ENCODE results near the gene FBXO22. TPM values are rescaled to one million over a fixed set of nuclear protein-coding genes. Genes with fewer than 3 reads are reported as not detected.

FBXO22 gene
- polyA plus RNA-seq, 1 of the 3 experiments (the other 2 are of a cell fraction): 34.8 TPM

DNA sequence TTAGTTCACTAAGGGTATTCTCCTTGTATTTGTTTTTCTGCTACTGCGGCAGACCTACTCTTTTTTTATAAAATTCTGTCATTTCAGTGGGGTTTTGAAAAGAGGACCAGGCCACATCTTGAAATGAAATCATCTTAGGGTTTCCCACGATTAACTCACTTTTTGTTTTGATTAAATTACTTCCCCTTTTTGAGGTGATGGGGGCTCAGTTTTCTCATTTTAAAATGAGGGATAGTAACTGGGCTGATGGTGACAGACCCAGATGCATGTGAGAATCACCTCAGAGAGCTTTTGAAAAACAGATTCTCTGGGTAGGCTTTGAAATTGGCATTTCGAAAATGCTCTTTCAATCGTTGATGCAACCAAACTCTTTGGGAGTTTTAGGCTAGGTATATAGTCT, 36.2 kb upstream of the FBXO22 start (continued):
- TF ChIP-seq, protein P1, sequence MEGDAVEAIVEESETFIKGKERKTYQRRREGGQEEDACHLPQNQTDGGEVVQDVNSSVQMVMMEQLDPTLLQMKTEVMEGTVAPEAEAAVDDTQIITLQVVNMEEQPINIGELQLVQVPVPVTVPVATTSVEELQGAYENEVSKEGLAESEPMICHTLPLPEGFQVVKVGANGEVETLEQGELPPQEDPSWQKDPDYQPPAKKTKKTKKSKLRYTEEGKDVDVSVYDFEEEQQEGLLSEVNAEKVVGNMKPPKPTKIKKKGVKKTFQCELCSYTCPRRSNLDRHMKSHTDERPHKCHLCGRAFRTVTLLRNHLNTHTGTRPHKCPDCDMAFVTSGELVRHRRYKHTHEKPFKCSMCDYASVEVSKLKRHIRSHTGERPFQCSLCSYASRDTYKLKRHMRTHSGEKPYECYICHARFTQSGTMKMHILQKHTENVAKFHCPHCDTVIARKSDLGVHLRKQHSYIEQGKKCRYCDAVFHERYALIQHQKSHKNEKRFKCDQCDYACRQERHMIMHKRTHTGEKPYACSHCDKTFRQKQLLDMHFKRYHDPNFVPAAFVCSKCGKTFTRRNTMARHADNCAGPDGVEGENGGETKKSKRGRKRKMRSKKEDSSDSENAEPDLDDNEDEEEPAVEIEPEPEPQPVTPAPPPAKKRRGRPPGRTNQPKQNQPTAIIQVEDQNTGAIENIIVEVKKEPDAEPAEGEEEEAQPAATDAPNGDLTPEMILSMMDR (IDR thresholded peaks at IDR 0.05): no peak

DNA sequence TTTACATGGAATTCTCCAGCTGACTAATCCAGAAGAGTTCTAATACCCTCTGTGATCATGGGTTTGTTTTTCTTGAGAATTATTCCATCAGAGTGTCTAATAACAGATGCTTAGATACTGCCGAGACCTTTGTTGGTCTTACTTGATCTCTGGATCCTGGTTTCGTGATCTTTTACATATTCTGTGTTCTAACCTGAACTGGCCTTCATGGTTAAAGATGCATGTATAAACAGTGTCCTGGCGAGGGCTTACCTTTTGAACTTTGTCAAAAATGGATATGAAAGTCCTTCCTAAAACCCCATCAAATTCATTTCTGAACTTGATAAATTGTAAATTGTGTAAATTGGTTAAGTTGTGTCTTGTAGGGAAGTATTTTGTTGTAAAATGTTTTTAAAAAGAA, 35.7 kb upstream of the FBXO22 start:
- Histone ChIP-seq H3K4me1 (ENCODE audit: control insufficient read depth in 1 of 2, insufficient read depth in 2 of 2, low read depth in 1 of 2, low read length in 1 of 2) (no peaks in the 10 kb centered on the region; a peak in 2 of 4 replicates), H3K36me3 (replicated peaks in 1 of 2; ENCODE audit: control insufficient read depth in 1 of 2, insufficient read depth in 2 of 2, low read length in 1 of 2) (peaks cover 13 to 61% of the 10 kb centered on the region in 2 experiments), H4K20me1 (ENCODE audit: insufficient read depth) (peaks cover 17% of the 10 kb centered on the region), H3K9me2 (no peaks in the 10 kb centered on the region), H3F3A (replicated peaks; ENCODE audit: insufficient read depth) (peaks cover 3% of the 10 kb centered on the region), H2AFZ (ENCODE audit: low read depth) (no peak overlapping the region), H3K4me2 (no peak overlapping the region), H3K27ac (ENCODE audit: low read depth in 2 of 2, low read length in 1 of 2) (no peak overlapping the region; a peak in 1 of 4 replicates), H3K4me3 (ENCODE audit: low read depth in 2 of 2, low read length in 1 of 2) (no peak overlapping the region), H3K79me2 (ENCODE audit: insufficient read depth) (peaks cover 60% of the 10 kb centered on the region), H3K9me3 (no peaks in the 10 kb centered on the region), H3K9ac (no peak overlapping the region), H3K27me3 (ENCODE audit: insufficient read depth) (no peaks in the 10 kb centered on the region)
- TF ChIP-seq, protein P2, sequence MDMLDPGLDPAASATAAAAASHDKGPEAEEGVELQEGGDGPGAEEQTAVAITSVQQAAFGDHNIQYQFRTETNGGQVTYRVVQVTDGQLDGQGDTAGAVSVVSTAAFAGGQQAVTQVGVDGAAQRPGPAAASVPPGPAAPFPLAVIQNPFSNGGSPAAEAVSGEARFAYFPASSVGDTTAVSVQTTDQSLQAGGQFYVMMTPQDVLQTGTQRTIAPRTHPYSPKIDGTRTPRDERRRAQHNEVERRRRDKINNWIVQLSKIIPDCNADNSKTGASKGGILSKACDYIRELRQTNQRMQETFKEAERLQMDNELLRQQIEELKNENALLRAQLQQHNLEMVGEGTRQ (IDR thresholded peaks at IDR 0.05; ENCODE audit: borderline replicate concordance, low read depth, low read length): no peak
- TF ChIP-seq RFX5 (IDR thresholded peaks at IDR 0.05; ENCODE audit: low read length): no peak
- TF ChIP-seq POLR2AphosphoS5 (IDR thresholded peaks at IDR 0.05; ENCODE audit: low read depth, low read length): no peak
- TF ChIP-seq, protein P3, sequence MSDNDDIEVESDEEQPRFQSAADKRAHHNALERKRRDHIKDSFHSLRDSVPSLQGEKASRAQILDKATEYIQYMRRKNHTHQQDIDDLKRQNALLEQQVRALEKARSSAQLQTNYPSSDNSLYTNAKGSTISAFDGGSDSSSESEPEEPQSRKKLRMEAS (IDR thresholded peaks at IDR 0.05; ENCODE audit: low read depth): no peak
- TF ChIP-seq TAF1 (IDR thresholded peaks at IDR 0.05; ENCODE audit: borderline replicate concordance, low read depth, low read length): no peak
- TF ChIP-seq FOSL2 (IDR thresholded peaks at IDR 0.05; ENCODE audit: borderline replicate concordance, low read depth): no peak
- TF ChIP-seq, protein P1 (IDR thresholded peaks at IDR 0.05): no peak
- POLR2A ChIA-PET: no interaction called here
- CTCF ChIA-PET: no interaction called here
- DNase-seq: no peak
- 96% methylated on average over 3 of the region's 3 CpGs for WGBS (ENCODE audit: low lambda C conversion rate)

DNA sequence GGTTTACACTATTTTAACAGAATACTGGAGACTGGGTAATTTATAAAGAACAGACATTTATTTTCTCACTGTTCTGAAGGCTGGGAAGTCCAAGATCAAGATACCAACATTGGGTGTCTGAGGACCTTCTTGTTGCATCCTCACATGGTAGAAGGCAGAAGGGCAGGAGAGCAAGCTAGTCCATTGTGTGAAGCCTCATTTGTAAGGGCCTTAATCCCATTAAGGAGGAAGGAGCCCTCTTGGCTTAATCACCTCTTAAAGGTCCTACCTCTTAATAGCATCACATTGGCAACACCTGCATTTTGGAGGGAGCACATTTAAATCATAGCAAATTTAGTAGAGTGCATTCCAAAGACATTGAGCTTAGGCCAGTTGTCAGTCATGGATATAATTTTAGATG, 34.2 kb upstream of the FBXO22 start:
- no peak for DNase-seq
- POLR2A ChIA-PET: no interaction called here
- no peak overlapping the region for H2AFZ ChIP-seq (ENCODE audit: low read depth)
- no peak for TF ChIP-seq GATA2 (CRISPR knock-in tag; IDR thresholded peaks at IDR 0.05)
- TF ChIP-seq, protein P4, sequence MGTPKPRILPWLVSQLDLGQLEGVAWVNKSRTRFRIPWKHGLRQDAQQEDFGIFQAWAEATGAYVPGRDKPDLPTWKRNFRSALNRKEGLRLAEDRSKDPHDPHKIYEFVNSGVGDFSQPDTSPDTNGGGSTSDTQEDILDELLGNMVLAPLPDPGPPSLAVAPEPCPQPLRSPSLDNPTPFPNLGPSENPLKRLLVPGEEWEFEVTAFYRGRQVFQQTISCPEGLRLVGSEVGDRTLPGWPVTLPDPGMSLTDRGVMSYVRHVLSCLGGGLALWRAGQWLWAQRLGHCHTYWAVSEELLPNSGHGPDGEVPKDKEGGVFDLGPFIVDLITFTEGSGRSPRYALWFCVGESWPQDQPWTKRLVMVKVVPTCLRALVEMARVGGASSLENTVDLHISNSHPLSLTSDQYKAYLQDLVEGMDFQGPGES (IDR thresholded peaks at IDR 0.05; ENCODE audit: low read depth, low read length): no peak
- no peak for TF ChIP-seq FOXJ3 (CRISPR knock-in tag; IDR thresholded peaks at IDR 0.05)
- TF ChIP-seq EZH2phosphoT487 (IDR thresholded peaks at IDR 0.05; ENCODE audit: borderline replicate concordance, low read depth): no peak
- TF ChIP-seq SMC3 (IDR thresholded peaks at IDR 0.05; ENCODE audit: low read depth, low read length): no peak
- TF ChIP-seq, protein P5, sequence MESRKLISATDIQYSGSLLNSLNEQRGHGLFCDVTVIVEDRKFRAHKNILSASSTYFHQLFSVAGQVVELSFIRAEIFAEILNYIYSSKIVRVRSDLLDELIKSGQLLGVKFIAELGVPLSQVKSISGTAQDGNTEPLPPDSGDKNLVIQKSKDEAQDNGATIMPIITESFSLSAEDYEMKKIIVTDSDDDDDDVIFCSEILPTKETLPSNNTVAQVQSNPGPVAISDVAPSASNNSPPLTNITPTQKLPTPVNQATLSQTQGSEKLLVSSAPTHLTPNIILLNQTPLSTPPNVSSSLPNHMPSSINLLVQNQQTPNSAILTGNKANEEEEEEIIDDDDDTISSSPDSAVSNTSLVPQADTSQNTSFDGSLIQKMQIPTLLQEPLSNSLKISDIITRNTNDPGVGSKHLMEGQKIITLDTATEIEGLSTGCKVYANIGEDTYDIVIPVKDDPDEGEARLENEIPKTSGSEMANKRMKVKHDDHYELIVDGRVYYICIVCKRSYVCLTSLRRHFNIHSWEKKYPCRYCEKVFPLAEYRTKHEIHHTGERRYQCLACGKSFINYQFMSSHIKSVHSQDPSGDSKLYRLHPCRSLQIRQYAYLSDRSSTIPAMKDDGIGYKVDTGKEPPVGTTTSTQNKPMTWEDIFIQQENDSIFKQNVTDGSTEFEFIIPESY (IDR thresholded peaks at IDR 0.05; ENCODE audit: borderline replicate concordance, low read depth): no peak
- TF ChIP-seq RAD21 (IDR thresholded peaks at IDR 0.05; ENCODE audit: low read length): no peak
- TF ChIP-seq NFIC (IDR thresholded peaks at IDR 0.05; ENCODE audit: borderline replicate concordance): no peak

More for the DNA sequence above, 34.2 kb upstream of the FBXO22 start:
- Histone ChIP-seq H3F3A (replicated peaks; ENCODE audit: insufficient read depth) (peaks cover 3% of the 10 kb centered on the region), H3K9ac (no peak overlapping the region), H3K27me3 (ENCODE audit: insufficient read depth) (no peaks in the 10 kb centered on the region), H3K4me3 (ENCODE audit: low read depth in 2 of 2, low read length in 1 of 2) (no peak overlapping the region), H3K36me3 (replicated peaks in 1 of 2; ENCODE audit: control insufficient read depth in 1 of 2, insufficient read depth in 2 of 2, low read length in 1 of 2) (peaks cover 15 to 61% of the 10 kb centered on the region in 2 experiments), H3K27ac (ENCODE audit: low read depth in 2 of 2, low read length in 1 of 2) (no peak overlapping the region; a peak in 1 of 4 replicates), H3K79me2 (ENCODE audit: insufficient read depth) (peaks cover 48% of the 10 kb centered on the region), H3K9me2 (no peaks in the 10 kb centered on the region), H4K20me1 (ENCODE audit: insufficient read depth) (peaks cover 14% of the 10 kb centered on the region), H3K9me3 (no peaks in the 10 kb centered on the region), H3K4me1 (ENCODE audit: control insufficient read depth in 1 of 2, insufficient read depth in 2 of 2, low read depth in 1 of 2, low read length in 1 of 2) (no peaks in the 10 kb centered on the region; a peak in 2 of 4 replicates), H3K4me2 (no peak overlapping the region)
- CTCF ChIA-PET: interaction anchor here (0.9 to 1.1 kb wide), 2 partner anchors 26 to 59 kb away, joined by 3 to 4 read pairs; partner anchors contain the start of gene UBE2Q2

Data from SK-N-SH (cell line).